ENCODE results near the gene TPM2.

DNA sequence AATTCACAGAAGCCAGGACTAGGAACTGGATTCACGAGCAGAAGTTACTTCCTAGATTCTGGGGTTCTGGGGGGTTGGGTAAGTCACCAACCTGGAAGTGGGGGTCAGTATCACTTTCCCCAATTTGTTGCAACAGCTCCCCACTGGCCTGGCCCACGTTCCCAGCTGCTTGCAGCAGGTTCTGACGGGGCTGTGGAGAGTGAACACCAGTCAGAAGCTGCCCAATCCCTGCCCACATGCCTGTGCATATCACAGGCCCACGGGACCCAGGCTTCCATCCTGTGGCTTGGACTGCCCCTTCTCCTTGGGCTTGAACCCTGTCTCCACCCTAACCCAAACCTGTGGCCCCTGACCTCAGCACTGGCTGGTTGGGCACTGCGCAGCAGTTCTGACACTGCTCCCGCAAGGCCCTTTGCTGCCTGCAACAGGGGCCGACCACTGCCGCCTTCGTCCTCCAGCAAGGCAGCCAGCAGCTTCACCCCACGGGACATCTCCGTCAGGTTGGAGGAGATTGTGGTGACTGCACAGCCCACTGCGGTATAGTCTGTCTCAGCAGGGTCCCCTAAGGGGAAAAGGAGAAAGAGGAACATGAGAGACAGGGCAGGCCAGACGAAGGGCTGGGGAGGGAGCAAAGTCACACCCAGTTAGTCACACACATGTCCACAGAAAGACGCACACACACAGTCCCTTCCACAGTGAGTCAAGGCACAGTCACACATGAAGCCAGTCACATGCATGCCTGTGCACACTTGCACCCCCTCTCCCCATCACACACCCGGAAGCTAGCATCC is 29.2 kb upstream of the TPM2 start:
- TF ChIP-seq, protein P1, sequence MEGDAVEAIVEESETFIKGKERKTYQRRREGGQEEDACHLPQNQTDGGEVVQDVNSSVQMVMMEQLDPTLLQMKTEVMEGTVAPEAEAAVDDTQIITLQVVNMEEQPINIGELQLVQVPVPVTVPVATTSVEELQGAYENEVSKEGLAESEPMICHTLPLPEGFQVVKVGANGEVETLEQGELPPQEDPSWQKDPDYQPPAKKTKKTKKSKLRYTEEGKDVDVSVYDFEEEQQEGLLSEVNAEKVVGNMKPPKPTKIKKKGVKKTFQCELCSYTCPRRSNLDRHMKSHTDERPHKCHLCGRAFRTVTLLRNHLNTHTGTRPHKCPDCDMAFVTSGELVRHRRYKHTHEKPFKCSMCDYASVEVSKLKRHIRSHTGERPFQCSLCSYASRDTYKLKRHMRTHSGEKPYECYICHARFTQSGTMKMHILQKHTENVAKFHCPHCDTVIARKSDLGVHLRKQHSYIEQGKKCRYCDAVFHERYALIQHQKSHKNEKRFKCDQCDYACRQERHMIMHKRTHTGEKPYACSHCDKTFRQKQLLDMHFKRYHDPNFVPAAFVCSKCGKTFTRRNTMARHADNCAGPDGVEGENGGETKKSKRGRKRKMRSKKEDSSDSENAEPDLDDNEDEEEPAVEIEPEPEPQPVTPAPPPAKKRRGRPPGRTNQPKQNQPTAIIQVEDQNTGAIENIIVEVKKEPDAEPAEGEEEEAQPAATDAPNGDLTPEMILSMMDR (IDR thresholded peaks at IDR 0.05) = no peak
- no peak for TF ChIP-seq POLR2A (IDR thresholded peaks at IDR 0.05)
